DMS153 (cell line): Measurements from ENCODE around the gene DNMT3B.
"Not testable (repeated sequence)": the region's sequence is repeated elsewhere in the genome, so short reads cannot be mapped to it uniquely, and the experiment has no call there.

ENCODE experiments used
- DNase-seq: peaks from one replicate; lab custom pipeline; 2025; lab: John Stamatoyannopoulos, UW

DNMT3B gene

GRCh38 chr20:32792316-32792715, 30.1 kb downstream of the DNMT3B start:
- no peak for DNase-seq

DNA sequence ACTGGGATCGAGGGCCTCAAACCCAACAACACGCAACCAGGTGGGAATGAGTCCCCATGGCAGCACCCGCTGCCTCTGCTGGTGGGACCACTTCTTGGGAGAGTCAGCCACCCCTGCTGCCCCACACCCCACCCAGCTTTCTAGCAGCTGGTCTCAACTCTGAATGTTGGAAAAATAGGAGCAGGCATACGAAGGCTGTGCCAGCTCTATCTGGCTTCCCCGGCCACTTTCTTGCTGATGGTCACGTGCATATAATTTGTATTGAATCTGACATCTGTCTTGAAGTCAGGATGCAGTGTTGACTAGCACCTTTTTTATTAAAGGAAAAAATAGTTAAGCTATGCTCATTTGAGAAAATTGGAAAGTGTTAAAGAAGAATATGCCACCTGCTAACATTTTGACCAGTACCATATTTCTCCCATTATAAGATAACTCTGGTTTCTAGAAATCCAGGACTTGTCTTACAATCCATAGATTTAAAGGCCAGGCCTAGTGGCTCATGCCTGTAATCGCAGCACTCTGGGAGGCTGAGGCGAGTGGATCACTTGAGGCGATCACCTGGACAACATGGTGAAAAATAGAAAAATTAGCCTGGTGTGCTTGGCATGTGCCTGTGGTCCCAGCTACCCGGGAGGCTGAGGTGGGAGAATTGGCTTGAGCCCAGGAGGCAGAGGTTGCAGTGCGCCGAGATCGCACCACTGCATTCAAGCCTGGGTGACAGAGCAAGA, 30.7 kb downstream of the DNMT3B start:
- DNase-seq: no peak

DNA sequence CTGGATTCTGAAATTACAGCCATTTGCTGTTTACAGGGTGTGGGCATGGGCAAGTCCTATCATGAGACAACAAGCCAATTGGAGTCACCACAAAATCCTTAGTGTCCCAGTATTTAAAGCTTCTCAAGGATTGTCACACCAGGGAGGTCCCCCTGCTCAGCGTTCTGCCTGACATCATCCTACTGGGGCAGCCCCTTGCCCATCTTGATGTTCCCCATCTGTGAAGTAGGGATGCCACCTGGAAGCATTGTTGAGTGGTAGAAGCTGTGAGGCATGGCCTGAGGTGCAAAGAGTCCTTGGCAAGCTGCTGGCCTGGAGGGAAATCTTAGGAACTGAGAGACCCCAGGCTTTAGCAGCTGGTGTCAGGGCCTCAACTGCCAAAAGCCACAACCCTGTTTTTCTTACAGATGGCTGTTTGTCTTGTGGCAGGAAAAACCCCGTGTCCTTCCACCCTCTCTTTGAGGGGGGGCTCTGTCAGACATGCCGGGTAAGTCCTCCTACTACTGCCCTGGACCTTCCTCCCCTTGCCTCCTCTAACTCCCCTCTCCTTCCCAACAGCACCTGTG, 34.3 kb downstream of the DNMT3B start:
- DNase-seq: no peak

DNA sequence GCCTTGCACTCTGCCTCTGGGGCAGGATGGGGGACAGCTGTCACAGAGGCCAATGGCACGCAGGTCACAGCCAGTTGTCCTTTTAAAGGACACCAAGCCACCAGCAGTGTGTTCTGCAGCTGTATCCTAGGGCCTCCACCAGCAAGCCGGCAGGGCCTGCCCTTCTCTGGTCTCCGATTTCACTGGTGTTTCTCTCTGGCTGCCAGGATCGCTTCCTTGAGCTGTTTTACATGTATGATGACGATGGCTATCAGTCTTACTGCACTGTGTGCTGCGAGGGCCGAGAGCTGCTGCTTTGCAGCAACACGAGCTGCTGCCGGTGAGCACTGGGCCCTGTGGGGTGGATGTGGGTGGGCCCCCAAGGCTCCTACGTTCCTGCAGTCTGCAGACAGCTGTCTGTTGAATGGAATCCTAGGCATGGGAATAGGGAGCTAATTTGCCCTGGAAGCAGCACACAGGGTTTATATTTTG, 34.8 kb downstream of the DNMT3B start:
- no peak for DNase-seq

GRCh38 chr20:32797571-32797970, 35.4 kb downstream of the DNMT3B start:
- DNase-seq: not testable (repeated sequence)

DNA sequence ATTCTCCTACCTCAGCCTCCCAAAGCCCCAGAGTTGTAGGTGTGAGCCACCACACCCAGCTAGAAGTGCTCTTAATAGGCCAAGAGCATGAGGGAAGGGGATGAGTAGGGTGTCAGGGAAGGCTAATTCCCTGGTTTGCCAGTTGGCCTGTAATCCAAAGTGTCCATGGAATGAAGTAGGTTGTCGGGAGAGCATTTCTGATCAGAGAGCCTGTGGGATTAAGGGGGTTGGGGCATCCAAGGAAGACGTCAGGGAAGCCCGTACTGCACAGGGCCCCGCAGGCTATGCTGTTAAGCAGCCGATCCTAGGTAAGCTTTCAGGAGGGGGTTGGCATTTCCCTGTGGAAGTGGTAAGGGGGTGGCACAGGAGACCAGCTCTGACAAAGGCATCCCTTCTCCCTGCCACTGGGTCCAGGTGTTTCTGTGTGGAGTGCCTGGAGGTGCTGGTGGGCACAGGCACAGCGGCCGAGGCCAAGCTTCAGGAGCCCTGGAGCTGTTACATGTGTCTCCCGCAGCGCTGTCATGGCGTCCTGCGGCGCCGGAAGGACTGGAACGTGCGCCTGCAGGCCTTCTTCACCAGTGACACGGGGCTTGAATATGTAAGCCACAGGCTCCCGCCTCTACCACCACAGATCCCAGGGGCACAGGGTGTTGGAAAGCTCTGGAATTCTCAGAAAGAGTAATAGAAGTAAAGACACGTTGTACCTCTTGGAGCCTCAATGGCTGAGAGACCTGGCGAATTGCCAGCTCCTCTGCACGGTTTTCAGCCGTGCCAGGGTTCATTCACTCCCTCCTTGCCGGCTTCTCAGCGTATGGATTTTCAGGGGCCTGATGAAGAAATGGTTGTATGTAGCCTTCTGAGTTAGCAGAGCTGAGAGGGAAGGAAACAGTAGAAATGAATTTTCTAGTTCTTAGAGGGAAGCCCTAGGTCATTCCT, 36.1 kb downstream of the DNMT3B start:
- DNase-seq: no peak

DNA sequence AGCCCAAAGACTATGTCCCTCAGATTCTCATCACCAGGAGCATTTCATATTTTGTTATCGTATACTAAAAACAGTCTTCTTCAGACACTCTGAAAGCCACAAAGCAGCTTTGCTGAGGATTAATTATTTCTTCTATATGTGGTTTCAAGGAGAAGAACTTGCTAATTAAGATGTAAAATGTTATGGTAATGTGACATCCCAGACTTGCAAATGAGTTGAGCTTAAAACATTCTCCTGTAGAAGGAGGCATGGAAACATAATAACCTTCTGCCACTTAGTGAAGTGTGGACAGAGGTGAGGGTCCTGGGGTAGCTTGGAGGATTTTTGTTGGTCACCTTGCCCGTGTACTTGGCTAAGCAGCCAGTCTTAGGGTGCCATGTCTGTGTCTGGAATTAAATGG, 40.9 kb downstream of the DNMT3B start:
- DNase-seq: no peak

DNA sequence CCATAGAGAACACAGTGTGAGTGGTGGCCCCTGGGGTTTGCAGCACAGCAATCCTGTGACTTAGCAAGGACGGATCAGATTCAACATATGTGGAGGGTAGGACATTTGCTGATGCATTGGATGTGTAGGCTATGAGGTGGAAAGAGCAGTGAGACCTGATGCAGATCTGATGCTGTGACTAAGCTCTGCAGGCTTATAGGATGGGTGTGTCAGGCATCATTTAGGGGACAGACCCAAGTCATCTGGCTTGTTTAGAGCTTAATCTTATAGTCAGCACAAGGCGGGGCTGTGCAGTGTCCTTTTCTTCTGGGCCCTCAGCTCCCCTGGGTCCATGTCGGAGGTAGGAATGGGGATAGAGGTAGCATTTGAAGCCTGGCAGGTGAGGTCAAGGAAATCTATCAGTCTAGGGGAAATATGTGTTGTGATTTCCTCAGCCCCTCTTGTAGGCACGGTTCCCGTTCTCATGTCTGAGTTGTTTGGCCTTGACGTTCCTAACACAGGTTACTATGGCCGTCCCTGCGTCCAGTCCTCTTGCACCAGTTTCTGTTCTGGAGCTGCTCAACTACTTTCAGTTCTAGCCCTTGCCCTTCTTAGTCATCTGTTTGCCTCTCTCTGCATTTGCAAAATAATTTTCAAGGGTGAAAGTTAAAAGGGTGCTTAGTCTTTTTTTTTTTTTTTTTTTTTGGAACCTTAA, 42.0 kb downstream of the DNMT3B start:
- DNase-seq: no peak

DNA sequence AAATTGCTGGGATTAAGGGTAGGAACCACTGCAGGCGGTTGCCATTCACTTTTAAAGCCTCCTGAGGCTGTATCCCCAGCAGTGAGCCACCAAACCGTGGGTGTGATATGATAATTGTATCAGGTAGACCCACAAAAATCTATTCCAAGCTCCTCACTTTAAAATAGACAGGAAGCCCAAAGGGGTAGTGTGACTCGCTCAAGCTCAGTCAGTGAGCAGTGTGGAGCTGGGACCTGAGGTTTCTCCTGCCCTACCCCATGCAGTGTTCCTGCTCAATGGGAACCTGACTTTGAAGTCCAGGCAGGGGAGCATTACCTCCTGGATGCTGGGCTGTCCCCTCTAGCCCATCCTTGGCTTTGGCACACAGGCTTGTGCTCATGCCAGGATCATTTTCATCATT, 42.6 kb downstream of the DNMT3B start:
- no peak for DNase-seq

- DNase-seq: no peak
Measured at GRCh38 chr20:32805721-32806120, 43.5 kb downstream of the DNMT3B start.

DNA sequence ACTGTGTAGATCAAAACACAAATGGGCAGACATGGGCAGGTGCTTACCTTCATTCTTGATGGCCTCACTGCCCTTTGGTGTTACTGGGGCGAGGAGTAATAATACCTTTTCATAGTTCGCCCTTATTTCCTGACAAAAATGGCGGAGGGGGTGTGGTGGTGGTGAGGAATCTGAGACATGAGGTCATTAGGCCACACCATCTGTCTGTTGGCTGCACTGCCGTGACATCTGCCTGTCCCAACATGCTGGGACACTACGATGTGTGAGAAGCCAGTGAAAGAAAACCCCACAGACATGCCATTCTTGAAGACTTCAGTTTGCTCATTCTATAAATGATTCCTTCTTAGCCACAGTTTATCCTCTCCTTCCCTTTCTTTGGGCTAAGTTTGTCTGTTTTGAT, 44.2 kb downstream of the DNMT3B start:
- DNase-seq: no peak

DNA sequence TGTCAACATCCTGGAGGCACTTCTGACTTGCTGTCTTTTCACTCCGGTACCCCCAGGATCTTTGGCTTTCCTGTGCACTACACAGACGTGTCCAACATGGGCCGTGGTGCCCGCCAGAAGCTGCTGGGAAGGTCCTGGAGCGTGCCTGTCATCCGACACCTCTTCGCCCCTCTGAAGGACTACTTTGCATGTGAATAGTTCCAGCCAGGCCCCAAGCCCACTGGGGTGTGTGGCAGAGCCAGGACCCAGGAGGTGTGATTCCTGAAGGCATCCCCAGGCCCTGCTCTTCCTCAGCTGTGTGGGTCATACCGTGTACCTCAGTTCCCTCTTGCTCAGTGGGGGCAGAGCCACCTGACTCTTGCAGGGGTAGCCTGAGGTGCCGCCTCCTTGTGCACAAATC, 45.5 kb downstream of the DNMT3B start:
- DNase-seq: no peak

- DNase-seq: no peak
Measured at GRCh38 chr20:32808438-32808837, 46.3 kb downstream of the DNMT3B start.

DNA sequence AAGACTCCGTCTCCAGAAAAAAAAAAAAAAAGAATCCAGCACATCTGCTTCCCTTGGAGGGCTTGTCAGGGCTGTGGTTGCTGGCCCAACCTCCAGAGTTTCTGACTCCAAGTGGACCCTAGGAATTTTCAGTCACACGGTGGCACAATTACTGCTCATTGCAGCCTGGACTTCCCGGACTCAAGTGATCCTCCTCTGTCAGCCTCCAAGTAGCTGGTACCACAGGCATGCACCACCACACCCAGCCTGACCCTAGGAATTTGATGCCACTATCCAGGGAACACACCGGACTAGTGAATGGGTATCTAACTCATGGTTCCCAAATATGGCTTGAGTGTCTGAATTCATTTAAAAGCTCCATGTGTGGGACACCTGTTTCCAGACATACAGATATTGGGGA, 47.7 kb downstream of the DNMT3B start:
- DNase-seq: no peak

- DNase-seq: no peak
Measured at GRCh38 chr20:32810941-32811340, 48.8 kb downstream of the DNMT3B start.

DNA sequence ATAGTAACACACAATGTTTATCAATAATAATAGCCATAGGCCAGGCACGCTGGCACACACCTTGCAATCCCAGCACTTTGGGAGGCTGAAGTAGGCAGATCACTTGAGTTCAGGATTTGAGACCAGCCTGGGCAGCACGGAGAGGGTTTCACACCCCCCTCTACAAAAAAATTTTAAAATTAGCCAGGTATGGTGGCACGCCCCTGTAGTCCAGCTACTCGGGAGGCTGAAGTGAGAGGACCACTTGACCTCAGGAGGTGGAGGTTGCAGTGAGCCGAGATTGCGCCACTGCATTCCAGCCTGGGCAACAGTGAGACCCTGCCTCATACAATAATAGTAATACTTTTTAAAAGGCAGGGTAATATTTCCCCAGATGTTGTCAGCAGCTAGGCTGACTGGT, 49.7 kb downstream of the DNMT3B start:
- DNase-seq: no peak

GRCh38 chr20:32819992-32820697, 58.0 kb downstream of the DNMT3B start:
- DNase-seq: peak; percentile 67

DNA sequence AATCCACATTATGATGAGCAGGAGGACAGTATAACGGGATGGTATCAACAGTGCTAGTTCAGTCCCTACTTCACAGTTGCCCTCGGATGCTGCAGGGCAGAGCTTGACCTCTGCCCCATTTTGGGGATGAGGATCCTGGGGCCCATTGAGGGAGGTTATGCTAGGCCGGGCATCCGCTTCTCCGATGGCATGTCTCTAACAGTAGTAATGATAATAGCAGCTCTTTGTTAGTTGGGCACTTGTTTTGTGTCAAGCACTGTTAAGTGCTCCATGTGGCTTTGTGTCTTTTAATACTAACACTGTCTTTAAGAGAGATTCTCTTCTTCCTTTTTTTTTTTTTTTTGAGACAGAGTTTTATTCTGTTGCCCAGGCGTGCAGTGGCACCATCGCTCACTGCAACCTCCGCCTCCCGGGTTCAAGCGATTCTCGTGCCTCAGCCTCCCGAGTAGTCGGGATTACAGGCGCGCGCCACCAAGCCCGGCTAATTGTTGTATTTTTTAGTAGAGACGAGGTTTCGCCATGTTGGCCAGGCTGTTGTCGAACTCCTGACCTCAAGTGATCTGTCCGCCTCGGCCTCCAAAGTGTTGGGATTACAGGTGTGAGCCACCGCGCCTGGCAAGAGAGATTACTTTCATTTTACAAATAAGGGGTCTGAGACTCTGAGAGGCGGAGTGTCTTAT, 58.7 kb downstream of the DNMT3B start:
- DNase-seq: no peak

GRCh38 chr20:32822225-32822624, 60.0 kb downstream of the DNMT3B start:
- no peak for DNase-seq

- DNase-seq: no peak
Measured at GRCh38 chr20:32823078-32823477, 60.9 kb downstream of the DNMT3B start.
